GM18909 (cell line): Measurements from ENCODE around the gene SETD4.

ENCODE experiments used
- ATAC-seq: cut with Tn5 transposase; IDR thresholded peaks from one replicate; pipeline ENCODE4 v1.9.1; 2021; ENCODE audit warnings: mild to moderate bottlenecking; ENCODE audit not compliant: unreplicated experiment, poor library complexity

The SETD4 gene

DNA sequence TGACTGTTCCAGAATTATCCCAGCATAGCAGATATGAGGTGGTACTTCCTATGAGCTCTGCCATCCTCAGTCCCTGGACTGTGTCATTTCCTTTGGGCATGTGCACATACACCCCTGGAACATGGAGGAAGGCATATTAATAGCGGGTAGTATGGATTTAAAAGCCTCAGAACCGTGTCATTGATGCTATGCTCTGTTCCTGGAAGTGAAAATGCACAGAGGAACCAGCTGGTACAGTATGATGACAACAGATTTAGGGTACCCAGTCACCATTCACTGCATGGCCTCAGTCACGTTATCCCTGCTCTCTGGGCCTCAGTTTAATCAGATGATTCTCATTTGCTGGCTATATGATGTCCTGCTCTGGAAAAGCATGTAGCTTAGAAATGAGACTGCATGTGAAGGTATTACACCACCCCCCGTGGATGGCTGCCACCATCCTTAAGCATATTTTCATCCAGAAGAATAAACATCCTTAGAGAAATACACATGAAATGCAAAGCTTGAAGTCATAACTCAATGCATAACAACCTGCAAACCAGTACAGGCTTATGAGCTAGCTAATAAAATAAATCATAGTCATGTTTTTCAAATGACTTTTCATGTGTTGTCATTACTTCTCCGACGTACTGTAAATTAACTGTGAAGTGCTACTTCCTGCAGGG, 37.8 kb downstream of the SETD4 start:
- ATAC-seq: no peak

DNA sequence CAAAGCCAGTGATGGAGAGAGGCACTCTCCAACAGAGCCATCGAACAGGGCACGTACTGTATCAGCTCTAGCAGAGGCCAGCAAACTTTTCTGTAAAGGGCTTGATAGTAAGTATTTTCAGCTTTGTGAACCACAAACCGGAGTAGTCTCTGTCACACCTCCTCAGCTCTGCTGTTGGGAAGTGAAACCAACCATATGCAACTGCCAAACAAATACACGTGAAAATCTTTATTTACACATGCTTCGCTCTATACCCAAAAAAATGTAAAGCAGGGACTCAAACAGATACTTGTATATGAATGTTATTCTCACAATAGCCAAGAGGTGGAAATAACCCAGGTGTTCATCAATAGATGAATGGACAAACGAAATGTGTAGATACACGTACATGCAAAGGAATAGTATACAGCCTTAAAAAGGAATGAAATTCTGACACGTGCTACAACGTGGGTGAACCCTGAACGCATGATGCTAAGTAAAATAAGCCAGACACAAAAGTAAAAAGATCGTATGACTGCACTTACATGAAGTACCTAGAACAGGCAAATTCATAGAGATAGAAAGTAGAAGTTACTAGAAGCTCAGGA, 39.0 kb downstream of the SETD4 start:
- ATAC-seq: peak; percentile 55

DNA sequence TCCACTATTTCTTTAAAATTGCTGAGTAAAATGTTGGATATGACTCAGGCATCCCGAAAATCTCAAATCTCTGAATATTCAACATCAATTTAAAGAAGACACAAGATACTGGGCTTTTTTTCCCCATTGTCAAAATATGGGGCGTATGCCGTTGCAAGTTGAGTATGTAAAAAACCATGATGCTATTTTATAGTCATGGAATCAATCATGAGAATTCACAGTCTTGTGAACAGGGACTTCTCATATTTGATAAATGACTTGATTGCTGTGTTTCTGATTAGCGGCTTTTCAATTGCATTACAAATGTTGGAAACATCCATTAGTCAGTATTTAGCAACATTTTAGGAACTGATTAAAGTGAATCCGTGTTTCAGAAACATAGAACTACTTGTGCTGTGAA, 45.3 kb downstream of the SETD4 start:
- no peak for ATAC-seq

DNA sequence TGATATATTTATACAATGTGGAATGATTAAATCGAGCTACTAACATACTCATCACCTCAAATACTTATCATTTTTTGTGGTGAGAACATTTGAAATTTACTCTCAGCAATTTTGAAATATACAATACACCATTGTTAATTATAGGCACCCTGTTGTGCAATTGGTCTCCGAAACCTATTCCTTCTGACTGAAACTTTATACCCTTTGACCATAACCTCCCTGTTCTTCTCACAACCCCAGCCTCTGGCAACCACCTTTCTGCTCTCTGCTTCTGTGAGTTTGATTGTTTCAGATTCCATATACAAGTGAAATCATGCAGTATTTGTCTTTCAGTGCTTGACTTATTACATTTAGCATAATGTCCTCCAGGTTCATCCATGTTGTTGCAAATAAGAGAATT, 49.5 kb downstream of the SETD4 start:
- no peak for ATAC-seq

DNA sequence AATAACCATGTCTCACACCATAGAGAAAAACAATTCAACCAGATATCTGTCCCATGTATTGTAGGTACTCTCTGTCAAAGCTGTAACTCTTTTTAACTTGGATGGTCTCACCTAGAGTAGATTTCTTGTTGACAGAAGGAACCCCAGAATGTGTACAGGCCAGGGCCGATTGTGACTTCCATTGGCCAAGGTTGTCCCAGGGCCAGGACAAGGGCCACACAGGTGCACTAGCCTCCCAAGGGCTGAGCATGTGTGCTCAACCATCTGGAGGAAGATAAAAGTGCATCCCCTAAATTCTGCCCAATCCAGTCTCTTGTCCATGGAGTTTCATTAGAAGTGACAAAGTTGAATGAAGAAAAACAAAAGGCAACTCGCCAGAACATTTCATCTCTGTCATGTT, 51.8 kb downstream of the SETD4 start:
- no peak for ATAC-seq

DNA sequence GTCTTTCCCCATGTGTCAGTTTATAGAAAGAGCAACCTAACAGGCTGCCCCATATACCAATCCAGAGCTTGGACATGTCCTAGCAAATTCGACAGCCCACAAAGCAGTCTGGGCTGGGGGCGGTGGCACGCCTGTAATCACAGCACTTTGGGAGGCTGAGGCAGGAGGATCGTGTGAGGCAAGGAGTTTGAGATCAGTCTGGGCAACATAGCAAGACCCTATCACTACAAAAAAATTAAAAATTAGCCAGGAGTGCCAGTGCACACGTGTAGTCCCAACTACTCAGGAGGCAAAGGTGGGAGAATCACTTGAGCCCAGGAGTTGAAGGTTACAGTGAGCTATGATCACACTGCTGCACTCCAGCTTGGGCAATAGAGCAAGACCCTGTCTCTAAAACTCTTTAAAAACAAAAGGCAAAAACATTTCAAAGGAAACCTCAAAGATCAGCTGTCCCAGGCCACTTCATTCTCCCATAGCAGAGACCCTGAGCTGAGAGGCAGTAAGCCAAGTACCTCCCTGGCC, 54.4 kb downstream of the SETD4 start:
- no peak for ATAC-seq

DNA sequence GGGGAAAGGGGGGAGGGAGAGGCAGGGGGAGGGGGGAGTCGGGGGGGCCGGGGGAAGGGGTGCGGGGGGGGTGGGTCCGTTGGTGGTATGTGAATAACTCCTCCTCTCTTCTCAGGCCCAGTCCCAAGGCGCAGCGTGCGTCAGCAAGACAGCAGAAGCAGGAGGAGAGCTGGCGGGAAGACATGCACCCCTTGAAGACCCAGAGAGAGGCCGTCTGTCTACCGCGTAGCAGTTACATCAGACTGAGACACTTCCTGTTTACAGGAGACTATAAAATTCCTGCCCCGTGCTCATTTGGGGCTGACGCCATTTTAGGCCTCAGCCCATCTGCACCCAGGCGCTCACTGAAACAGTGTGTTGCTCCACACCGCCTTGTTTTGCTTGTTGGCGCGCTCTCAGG, 55.3 kb downstream of the SETD4 start:
- no peak for ATAC-seq

DNA sequence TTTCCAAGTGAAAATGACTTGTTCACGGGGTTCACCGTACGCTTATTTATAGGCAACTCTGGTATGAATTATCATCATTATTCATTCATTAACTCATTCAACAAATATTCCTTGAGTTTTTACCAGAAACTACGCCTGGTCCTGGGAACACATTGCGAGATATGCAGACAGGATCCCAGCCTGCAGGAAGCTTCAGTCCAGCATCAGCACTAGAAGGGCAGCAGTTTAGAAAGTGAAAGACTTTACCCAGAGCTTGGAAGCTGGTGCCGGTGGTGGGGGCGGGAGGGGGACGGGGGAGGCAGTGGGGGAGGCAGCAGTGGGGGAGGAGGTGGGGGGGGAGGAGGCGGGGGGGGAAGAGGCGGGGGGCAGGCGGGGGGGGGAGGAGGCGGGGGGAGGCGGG, 55.9 kb downstream of the SETD4 start:
- no peak for ATAC-seq

DNA sequence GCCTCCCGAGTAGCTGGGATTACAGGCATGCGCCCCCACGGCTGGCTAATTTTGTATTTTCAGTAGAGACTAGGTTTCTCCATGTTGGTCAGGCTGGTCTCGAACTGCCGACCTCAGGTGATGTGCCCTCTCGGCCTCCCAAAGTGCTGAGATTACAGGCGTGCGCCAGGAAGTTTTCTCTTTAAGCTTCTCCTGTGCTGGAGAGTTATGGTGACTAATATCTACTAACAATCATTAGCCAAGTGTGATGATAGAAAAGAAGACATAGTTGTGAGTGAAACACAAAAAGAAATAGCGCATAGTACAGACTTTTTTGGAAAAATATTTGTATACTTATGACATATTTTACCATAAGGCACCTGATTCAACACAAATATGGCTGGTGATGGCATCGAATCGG, 56.5 kb downstream of the SETD4 start:
- no peak for ATAC-seq

DNA sequence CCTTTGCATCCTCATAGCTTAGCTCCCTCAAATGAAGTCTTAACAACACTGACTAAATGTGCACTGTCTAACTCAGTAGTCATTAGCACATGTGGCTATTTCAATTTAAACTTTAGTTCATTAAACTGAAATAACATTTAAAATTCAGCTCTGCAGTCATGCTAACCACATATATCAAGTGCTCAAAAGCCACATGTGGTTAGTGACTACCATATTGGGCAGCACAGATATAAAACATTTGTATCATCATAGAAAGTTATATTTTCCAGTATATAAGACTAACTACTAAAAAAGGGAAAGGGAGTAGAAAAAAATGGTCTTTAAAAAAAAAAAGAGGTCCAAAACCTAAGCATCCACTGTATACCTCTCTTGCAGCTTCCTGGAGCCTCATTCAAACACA, 64.1 kb downstream of the SETD4 start:
- no peak for ATAC-seq

DNA sequence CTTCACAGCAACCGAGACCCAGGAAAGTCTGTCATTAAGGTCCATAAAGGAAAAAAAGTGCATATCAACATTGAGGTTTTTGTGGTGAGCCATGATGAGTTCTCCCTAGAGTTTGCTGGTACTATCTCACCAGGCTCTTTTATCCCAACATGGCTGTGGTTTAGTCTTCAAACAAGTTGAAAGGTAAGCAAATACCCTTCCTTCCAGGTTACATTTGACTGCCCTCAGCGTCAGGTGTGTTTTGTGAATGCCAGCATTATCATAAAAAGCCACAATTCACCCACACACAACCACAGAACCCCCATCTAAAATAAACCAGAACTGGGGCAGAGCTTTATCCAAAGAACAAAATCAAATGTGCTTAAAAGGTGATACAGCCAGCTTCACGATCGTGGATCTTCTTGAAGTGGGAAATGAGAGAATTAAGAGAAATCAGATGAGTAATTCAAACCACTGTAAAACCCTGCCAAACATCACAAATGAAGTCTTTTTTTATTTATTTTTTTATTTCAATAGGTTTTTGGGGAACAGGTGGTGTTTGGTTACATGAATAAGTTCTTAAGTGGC, 64.7 kb downstream of the SETD4 start:
- no peak for ATAC-seq

DNA sequence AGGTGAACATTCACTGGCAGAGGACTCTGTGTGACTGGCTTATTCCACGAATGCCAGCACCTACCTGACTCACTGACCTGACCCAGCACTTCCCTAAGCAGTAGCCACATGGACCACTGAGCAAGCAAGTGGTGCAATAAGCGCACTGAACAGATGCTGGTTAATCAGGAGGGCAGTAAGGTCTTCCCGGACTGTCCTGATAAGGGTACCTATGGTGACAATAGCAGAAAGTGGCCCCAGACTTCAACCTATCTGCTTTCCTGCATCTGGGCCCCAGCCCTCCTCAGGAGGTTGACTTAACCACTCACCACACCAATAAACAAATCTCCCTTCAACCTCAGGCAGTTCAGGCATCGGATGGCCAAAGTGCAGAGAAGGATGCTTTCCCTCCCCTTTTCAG, 65.7 kb downstream of the SETD4 start:
- ATAC-seq: no peak

DNA sequence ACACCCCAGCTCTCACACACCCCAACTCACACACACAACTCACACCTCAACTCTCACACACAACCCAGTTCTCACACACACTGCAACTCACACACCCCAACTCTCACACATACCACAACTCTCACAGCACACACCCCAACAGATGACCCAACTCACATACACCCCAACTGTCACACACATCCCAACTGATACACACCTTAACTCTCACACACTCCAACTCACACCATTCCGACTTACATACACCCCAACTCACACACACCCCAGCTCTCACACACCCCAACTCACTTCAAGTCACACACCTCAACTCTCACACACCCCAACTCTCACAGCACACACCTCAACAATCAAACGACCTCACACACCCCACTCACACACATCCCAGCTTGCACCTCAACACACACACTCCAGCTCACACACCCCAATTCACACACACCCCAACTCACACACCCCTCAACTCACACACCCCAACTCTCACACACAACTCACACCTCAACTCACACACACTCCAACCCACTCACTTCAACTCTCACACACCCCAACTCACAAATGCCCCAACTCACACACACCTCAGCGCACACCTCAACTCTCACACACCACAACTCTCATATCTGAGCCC, 66.3 kb downstream of the SETD4 start:
- no peak for ATAC-seq

DNA sequence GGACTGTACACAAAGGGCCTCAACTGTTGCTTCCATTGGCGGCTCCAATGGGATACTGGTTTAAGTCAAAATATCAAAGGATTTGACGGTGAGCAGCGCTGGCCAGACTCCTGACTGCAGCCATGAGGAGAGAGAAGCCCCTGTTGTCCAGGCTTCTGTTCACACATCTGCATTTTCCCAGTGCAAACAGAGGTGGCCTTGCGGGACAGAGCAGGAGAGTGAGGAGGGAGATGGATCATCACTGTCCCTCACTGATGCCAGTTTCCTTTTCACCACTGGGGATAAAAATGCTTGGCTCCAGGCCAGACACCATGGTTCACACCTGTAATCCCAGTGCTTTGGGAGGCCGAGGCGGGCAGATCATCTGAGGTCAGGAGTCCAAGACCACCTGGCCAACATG, 69.2 kb downstream of the SETD4 start:
- ATAC-seq: no peak

DNA sequence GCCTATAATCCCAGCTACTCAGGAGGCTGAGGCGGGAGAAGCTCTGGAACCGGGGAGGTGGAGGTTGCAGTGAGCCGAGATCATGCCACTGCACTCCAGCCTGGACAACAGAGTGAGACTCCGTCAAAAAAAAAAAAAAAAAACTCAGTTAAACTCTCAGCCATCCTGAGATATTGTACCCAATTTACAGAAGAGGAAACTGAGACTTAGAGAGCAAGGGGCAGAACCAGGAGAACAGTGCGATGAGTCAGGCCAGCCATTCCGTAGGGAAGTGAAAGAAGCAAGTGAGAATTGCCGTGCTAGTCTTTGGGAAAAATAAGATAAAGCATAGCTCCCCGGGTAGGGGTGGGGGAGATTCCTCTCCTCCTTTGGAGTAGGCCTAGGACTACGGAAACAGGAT, 69.7 kb downstream of the SETD4 start:
- no peak for ATAC-seq

DNA sequence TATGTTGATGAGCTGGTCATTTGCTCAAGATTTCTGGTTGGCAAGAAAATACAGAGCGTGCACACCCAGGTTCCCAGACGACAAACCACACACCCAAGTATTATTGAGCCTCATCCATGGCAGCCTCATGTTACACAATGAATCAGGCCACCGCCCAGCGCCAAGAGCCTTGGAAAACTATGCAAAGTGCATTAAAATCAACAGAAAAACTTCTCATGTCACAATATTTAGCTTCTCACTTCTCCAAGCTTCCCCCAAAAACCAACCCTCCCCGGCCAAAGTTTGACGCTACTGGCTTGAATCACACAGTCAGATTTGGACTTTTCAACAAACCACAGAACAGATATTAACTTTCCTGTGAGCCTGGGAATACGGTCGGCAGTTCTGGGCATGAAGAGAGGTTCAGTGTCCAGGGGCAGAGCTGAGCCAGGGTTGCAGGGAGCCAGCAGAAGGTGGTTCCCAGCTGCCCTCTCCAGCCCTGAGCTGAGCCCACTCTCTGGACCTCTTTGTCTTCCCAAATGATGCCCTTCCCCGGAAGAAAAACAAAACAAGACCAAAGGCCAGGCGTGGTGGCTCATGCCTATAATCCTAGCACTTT, 71.1 kb downstream of the SETD4 start:
- ATAC-seq: no peak

DNA sequence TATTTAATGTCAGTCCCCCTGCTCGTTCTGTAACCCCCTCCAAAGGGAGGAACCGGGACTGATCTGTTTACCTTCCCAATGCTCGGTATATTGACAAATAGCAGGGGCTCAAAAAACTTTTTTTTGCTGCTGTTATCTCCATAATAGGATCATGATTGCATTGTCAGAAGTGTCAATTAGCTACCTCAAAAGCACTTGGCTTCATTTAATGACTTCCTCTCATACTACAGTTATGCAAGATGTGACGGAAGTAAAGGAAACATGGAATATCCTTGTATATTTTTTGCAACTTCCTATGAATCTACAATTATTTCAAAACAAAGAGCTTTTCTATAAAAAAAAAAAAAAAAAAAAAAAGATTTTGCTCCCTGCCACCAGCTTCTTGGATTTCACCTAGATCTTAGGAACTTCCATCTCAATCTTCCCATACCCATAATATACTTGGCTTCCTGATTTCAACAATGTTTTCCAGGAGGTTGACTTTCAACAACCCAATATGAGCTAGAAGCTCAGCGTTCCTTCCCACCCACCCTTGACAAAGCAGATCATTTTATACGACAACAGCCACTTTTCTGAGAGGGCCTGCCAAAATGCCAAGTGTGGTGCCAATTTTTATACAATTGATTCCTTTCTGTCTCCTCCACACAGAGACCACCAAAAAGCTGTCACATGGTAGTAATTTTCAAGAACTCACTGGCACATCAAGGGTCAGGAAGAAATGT, 71.7 kb downstream of the SETD4 start:
- ATAC-seq: no peak

DNA sequence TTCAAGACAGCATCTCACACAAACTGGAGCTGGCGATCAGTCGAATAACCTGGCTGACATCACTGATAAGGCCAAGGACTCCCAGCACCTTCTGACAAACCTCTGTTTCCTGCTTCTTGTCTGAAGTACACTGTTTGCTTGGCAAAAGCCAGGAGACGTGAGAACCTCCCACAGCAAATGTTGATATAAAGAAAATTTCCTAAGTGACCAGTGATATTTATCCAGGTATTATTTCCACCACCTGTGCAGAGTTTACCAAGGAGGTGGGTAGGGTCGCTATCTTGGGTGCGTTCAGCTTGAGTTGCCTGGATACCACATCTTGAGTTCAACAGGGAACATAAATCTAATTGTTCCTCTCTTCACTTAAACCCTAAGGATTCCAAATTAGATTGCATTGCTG, 72.9 kb downstream of the SETD4 start:
- no peak for ATAC-seq

DNA sequence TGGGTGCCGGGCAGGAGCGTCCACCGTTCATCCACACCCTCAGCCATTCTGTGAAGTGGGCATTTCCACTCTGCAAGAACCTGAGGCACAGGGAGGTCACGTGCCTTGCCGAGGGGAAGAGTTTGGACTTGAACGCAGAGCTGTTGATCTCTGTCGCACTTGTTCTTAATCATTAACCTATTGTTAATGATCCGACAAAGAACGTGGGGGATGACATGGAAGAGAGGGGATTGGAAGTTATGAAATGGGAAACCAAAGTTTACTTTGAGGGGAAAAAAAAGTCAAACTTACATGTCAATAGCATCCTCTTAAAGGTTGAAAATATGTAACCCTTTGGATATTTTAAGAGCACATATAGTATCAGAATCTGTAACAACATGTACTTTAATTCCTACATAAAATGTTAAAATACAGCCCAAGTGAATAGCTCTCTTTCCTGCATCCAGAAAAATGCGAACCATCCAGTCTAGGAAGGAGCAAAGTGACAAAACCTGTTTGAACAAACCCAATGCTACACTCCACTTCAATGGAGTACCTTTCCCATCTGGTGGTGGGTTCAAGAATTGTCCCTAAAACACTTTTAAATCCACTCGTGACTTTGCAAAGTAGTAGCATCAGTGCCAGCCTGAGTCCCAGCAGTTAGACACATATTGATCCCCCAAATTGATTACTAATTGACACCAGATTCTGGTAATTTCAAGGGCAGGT, 75.5 kb downstream of the SETD4 start:
- ATAC-seq: no peak
